HepG2 (cell line): ENCODE data around the gene CAD. TPM values are rescaled to one million over a fixed set of nuclear protein-coding genes. Genes with fewer than 3 reads are reported as not detected.

Experiments used
- ATAC-seq: fragments of 200-7000 bp; cut with Tn5 transposase; 3 replicates; pipeline ENCODE4 v1.9.1; 2020; ENCODE audit warnings: mild to moderate bottlenecking, moderate library complexity
- BruUV-seq: library from RNA; stranded (reverse); fragments of 400-500 nt; replicated peaks from 2 replicates; lab custom pipeline; 2021; lab: Mats Ljungman, UMichigan
- CTCF ChIA-PET: fragments of 300-600 bp; formaldehyde crosslinking; extraction: SDS; loops from one replicate; lab custom pipeline; 2021; ENCODE audit warnings: low total read pairs, inconsistent platforms, low intra/inter-chr PET ratio; lab: Yijun Ruan, JAX
- POLR2A ChIA-PET: fragments of 350-600 bp; sonication (Branson Sonifier 250); formaldehyde crosslinking; loops from one replicate; lab custom pipeline; 2020; ENCODE audit warnings: antibody characterized with exemption, inconsistent platforms; lab: Yijun Ruan, JAX
- DNase-seq: peaks from one replicate; pipeline ENCODE4 v3.0.0-alpha.2; 2015; ENCODE audit warnings: low spot score
- FAIRE-seq: peaks from 3 replicates; lab custom pipeline; 2011; peaks lifted over from hg19 to GRCh38; lab: Jason Lieb, UNC
- H2AFZ ChIP-seq: one replicate; pipeline ENCODE4 v1.6.1; 2011; ENCODE audit warnings: low read length, inconsistent platforms
- H3K27ac ChIP-seq: fragments of 300-600 bp; 3 replicates; pipeline ENCODE4 v1.8.0; 2011; ENCODE audit warnings: mixed run types, mild to moderate bottlenecking, mixed read lengths, low read length, inconsistent platforms; ENCODE audit not compliant: insufficient read depth; ENCODE audit errors: extremely low read length
- H3K27me3 ChIP-seq, 2 experiments: fragments of 200-600 bp in 1 of 2; 2 replicates in 1 of 2; 3 replicates in 1 of 2; pipeline versions ENCODE4 v1.6.0 to v1.8.0; 2011; ENCODE audit warnings: low read length in 2 of 2, mild to moderate bottlenecking in 2 of 2, moderate library complexity in 2 of 2, inconsistent platforms in 1 of 2; ENCODE audit not compliant: insufficient read depth in 2 of 2, control insufficient read depth in 1 of 2
- H3K36me3 ChIP-seq, 2 experiments: fragments of 200-600 bp in 1 of 2; replicated peaks in 1 of 2; 2 replicates in 1 of 2; 3 replicates in 1 of 2; pipeline versions ENCODE4 v1.5.1 to v1.8.0; 2011; ENCODE audit warnings: low read length in 2 of 2, inconsistent platforms in 1 of 2; ENCODE audit not compliant: insufficient read depth in 2 of 2, control insufficient read depth in 1 of 2
- H3K4me1 ChIP-seq: 2 replicates; pipeline ENCODE4 v1.5.1; 2012; ENCODE audit warnings: low read length, inconsistent platforms; ENCODE audit not compliant: insufficient read depth
- H3K4me2 ChIP-seq: 2 replicates; pipeline ENCODE4 v1.6.0; 2011; ENCODE audit warnings: low read depth, low read length, inconsistent platforms
- H3K4me3 ChIP-seq, 3 experiments: fragments of 200-600 bp in 1 of 3; sonication (generic), shearing (Covaris generic) in 1 of 3; replicated peaks in 1 of 3; 2 replicates each; pipeline ENCODE4 v1.5.1; 2011 to 2016; ENCODE audit warnings: low read length in 3 of 3, inconsistent platforms in 2 of 3, low read depth in 2 of 3, mild to moderate bottlenecking in 2 of 3, control low read depth in 1 of 3, mixed read lengths in 1 of 3; ENCODE audit not compliant: insufficient read depth in 1 of 3
- H3K79me2 ChIP-seq: one replicate; pipeline ENCODE4 v1.6.1; 2011; ENCODE audit warnings: low read length, inconsistent platforms; ENCODE audit not compliant: insufficient read depth
- H3K9ac ChIP-seq: 2 replicates; pipeline ENCODE4 v1.6.0; 2011; ENCODE audit warnings: mild to moderate bottlenecking, low read depth, low read length, inconsistent platforms; ENCODE audit not compliant: insufficient read depth
- H3K9me3 ChIP-seq: 2 replicates; pipeline ENCODE4 v1.5.1; 2012; ENCODE audit warnings: mild to moderate bottlenecking, low read length
- H4K20me1 ChIP-seq: 2 replicates; pipeline ENCODE4 v1.6.0; 2011; ENCODE audit warnings: inconsistent platforms, mild to moderate bottlenecking, low read length, moderate library complexity; ENCODE audit not compliant: insufficient read depth
- HMG20A ChIP-seq: IDR thresholded peaks from 2 replicates; pipeline ENCODE4 v1.6.1; 2016; ENCODE audit warnings: borderline replicate concordance
- HNRNPK ChIP-seq: fragments of 200-400 bp; formaldehyde crosslinking; IDR thresholded peaks from 2 replicates; pipeline ENCODE4 v1.6.1; 2018; ENCODE audit warnings: low read length, low read depth, moderate library complexity, mild to moderate bottlenecking; ENCODE audit not compliant: poor library complexity, severe bottlenecking
- MED8 ChIP-seq: sonication (generic); formaldehyde crosslinking; IDR thresholded peaks from 2 replicates; pipeline ENCODE4 v1.8.1; 2023; ENCODE audit warnings: mild to moderate bottlenecking, missing genetic modification reagents; ENCODE audit not compliant: insufficient replicate concordance
- RCOR2 ChIP-seq: IDR thresholded peaks from 2 replicates; pipeline ENCODE4 v1.6.1; 2016; ENCODE audit warnings: missing biosample characterization, missing genetic modification reagents
- SKIL ChIP-seq: sonication (generic); formaldehyde crosslinking; IDR thresholded peaks from 2 replicates; pipeline ENCODE4 v1.8.0; 2022; ENCODE audit warnings: missing genetic modification reagents, mild to moderate bottlenecking, moderate library complexity, borderline replicate concordance
- TARDBP ChIP-seq: sonication (generic); formaldehyde crosslinking; IDR thresholded peaks from 2 replicates; pipeline ENCODE4 v1.8.0; 2022; ENCODE audit warnings: mild to moderate bottlenecking, missing genetic modification reagents
- TBX2 ChIP-seq: sonication (generic); formaldehyde crosslinking; IDR thresholded peaks from 2 replicates; pipeline ENCODE4 v1.5.0; 2020; ENCODE audit warnings: missing genetic modification reagents, mild to moderate bottlenecking, borderline replicate concordance
- XBP1 ChIP-seq: sonication (generic); formaldehyde crosslinking; IDR thresholded peaks from 2 replicates; pipeline ENCODE4 v1.5.0; 2020; ENCODE audit warnings: missing genetic modification reagents
- YY1 ChIP-seq: IDR thresholded peaks from 2 replicates; pipeline ENCODE4 v1.6.1; 2011; ENCODE audit warnings: low read length, low read depth, moderate library complexity, mild to moderate bottlenecking; ENCODE audit not compliant: insufficient read depth, insufficient replicate concordance
- ZKSCAN5 ChIP-seq: sonication (generic); formaldehyde crosslinking; IDR thresholded peaks from 2 replicates; pipeline ENCODE4 v1.5.1; 2020; ENCODE audit warnings: mild to moderate bottlenecking, missing genetic modification reagents
- ZNF329 ChIP-seq: sonication (generic); formaldehyde crosslinking; IDR thresholded peaks from 2 replicates; pipeline ENCODE4 v1.9.0; 2021; ENCODE audit warnings: low read depth, mild to moderate bottlenecking, missing genetic modification reagents
- ZNF350 ChIP-seq: sonication (generic); formaldehyde crosslinking; IDR thresholded peaks from 2 replicates; pipeline ENCODE4 v1.4.0; 2020; ENCODE audit warnings: mild to moderate bottlenecking, low read depth, missing genetic modification reagents, borderline replicate concordance
- ZNF484 ChIP-seq: sonication (generic); formaldehyde crosslinking; IDR thresholded peaks from 2 replicates; pipeline ENCODE4 v1.5.1; 2020; ENCODE audit warnings: mild to moderate bottlenecking, low read depth, missing genetic modification reagents, borderline replicate concordance
- ZNF562 ChIP-seq: sonication (generic); formaldehyde crosslinking; IDR thresholded peaks from 2 replicates; pipeline ENCODE4 v1.8.0; 2022; ENCODE audit warnings: missing genetic modification reagents, borderline replicate concordance
- ZNF605 ChIP-seq: sonication (generic); formaldehyde crosslinking; IDR thresholded peaks from 2 replicates; pipeline ENCODE4 v1.8.0; 2022; ENCODE audit warnings: mild to moderate bottlenecking, missing genetic modification reagents
- WGBS: methylation state at CpG from one replicate; pipeline ENCODE4 v1.1.6; 2017; ENCODE audit warnings: low lambda C conversion rate; 5-methylcytosine and 5-hydroxymethylcytosine counted together
- in situ Hi-C: cut with HindIII; loops from 2 replicates; pipeline ENCODE4 v1.10.0; 2017; ENCODE audit warnings: low pct_unique_long_range_greater_than_20kb; ENCODE audit not compliant: extremely low pct_ligation_motif_present
- intact Hi-C: fragments of 100-400 bp; cut with micrococcal nuclease; formaldehyde crosslinking; loops from one replicate; pipeline ENCODE4 v1.10.0; 2022; ENCODE audit not compliant: unreplicated experiment
- polyA plus RNA-seq, 8 experiments: library from polyadenylated mRNA; depleted of rRNA in 3 of 8; stranded (reverse) in 7 of 8; unstranded in 1 of 8; fragments of >200 nt; fragmentation: Illumina TruSeq in 4 of 8; extraction: Trizol in 4 of 8; gene quantifications; 2 replicates each; pipeline versions ENCODE4 v1.2.1 to v1.2.3, GENCODE V29; 2011 to 2016; ENCODE audit warnings: low read depth in 4 of 8, missing spikeins in 1 of 8, mixed read lengths in 1 of 8; ENCODE audit not compliant: insufficient read depth in 1 of 8
- total RNA-seq, 5 experiments: library from RNA; depleted of rRNA; stranded (reverse); fragments of >200 nt; fragmentation: Illumina TruSeq; extraction: Trizol; gene quantifications; 2 replicates each; pipeline ENCODE4 v1.2.3, GENCODE V29; 2016; ENCODE audit warnings: low read depth in 1 of 5
- TF ChIP-seq, protein P1 (sequence below): sonication (generic); formaldehyde crosslinking; IDR thresholded peaks from 2 replicates; pipeline ENCODE4 v1.5.0; 2020; ENCODE audit warnings: missing genetic modification reagents, mild to moderate bottlenecking, borderline replicate concordance
- TF ChIP-seq, protein P2 (sequence below): sonication (generic); formaldehyde crosslinking; IDR thresholded peaks from 2 replicates; pipeline ENCODE4 v1.9.0; 2021; ENCODE audit warnings: missing genetic modification reagents, mild to moderate bottlenecking, borderline replicate concordance
- TF ChIP-seq, protein P3 (sequence below): fragments of 450-650 bp; IDR thresholded peaks from 2 replicates; pipeline ENCODE4 v1.6.1; 2016

The CAD gene
- total and polyA plus RNA-seq, 2 of the 13 experiments (the other 11 are each of a cell fraction or from before 2014, with no cell fraction given): 21.7 to 37.0 TPM

DNA sequence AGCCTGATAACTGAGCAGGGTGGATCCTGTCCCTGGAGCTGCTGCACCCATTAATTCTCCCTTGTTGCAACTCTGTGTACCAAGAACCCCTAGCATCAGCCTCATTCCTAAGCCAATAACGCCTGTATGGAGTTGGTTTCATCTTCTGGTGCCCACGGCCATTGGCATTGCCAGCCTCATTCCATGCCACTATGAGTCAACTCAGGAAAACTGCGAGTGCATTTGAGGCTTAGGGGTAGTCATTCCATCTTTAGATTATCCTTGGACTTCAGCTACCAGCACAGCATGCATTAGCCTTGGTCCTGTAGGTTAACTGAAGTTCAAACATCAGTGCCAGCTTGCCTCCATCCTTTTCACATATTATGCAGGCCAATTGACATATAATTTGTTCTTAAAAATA, 63.7 kb downstream of the CAD start:
- Histone ChIP-seq H3K4me3 (no peak overlapping the region), H3K9me3 (no peaks in the 10 kb centered on the region), H3K27ac (no peak overlapping the region), H3K4me2 (no peak overlapping the region), H4K20me1 (no peaks in the 10 kb centered on the region), H3K9ac (no peak overlapping the region), H2AFZ (no peak overlapping the region), H3K27me3 (peaks cover 0 to 24% of the 10 kb centered on the region in 2 experiments; a peak in 4 of 5 replicates), H3K4me1 (peaks cover 33% of the 10 kb centered on the region), H3K36me3 (no peaks in the 10 kb centered on the region), H3K79me2 (no peaks in the 10 kb centered on the region)
- CTCF ChIA-PET: interaction anchor here (0.6 to 3.5 kb wide), 4 partner anchors 16 to 182 kb away, joined by 3 to 29 read pairs (median 12); no protein-coding TSS in a partner anchor
- no TSS peak for BruUV-seq
- FAIRE-seq (no peak), DNase-seq (no peak), ATAC-seq (no peak)
- in situ Hi-C loops (loop anchor here (5.0 to 10.0 kb wide), 2 partner anchors 184 to 316 kb away; no protein-coding TSS in a partner anchor), intact Hi-C loops (loop anchor here (1.0 to 2.0 kb wide), 3 partner anchors 16 to 31 kb away; no protein-coding TSS in a partner anchor)
- TF ChIP-seq YY1 (no peak), SKIL (CRISPR knock-in tag) (no peak), TARDBP (CRISPR knock-in tag) (no peak), ZNF562 (CRISPR knock-in tag) (no peak), HMG20A (CRISPR knock-in tag) (no peak), XBP1 (CRISPR knock-in tag) (no peak), TBX2 (CRISPR knock-in tag) (no peak), ZKSCAN5 (CRISPR knock-in tag) (no peak), HNRNPK (no peak), ZNF329 (CRISPR knock-in tag) (no peak), ZNF605 (CRISPR knock-in tag) (no peak), ZNF484 (CRISPR knock-in tag) (no peak), ZNF350 (CRISPR knock-in tag) (no peak), RCOR2 (CRISPR knock-in tag) (no peak), MED8 (CRISPR knock-in tag) (no peak)
- TF ChIP-seq, protein P1, sequence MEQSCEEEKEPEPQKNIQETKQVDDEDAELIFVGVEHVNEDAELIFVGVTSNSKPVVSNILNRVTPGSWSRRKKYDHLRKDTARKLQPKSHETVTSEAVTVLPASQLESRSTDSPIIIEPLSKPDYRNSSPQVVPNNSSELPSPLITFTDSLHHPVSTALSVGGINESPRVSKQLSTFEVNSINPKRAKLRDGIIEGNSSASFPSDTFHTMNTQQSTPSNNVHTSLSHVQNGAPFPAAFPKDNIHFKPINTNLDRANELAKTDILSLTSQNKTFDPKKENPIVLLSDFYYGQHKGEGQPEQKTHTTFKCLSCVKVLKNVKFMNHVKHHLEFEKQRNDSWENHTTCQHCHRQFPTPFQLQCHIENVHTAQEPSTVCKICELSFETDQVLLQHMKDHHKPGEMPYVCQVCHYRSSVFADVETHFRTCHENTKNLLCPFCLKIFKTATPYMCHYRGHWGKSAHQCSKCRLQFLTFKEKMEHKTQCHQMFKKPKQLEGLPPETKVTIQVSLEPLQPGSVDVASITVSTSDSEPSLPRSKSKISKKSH: no peak
- TF ChIP-seq, protein P2, sequence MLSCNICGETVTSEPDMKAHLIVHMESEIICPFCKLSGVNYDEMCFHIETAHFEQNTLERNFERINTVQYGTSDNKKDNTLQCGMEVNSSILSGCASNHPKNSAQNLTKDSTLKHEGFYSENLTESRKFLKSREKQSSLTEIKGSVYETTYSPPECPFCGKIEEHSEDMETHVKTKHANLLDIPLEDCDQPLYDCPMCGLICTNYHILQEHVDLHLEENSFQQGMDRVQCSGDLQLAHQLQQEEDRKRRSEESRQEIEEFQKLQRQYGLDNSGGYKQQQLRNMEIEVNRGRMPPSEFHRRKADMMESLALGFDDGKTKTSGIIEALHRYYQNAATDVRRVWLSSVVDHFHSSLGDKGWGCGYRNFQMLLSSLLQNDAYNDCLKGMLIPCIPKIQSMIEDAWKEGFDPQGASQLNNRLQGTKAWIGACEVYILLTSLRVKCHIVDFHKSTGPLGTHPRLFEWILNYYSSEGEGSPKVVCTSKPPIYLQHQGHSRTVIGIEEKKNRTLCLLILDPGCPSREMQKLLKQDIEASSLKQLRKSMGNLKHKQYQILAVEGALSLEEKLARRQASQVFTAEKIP: no peak
- TF ChIP-seq, protein P3, sequence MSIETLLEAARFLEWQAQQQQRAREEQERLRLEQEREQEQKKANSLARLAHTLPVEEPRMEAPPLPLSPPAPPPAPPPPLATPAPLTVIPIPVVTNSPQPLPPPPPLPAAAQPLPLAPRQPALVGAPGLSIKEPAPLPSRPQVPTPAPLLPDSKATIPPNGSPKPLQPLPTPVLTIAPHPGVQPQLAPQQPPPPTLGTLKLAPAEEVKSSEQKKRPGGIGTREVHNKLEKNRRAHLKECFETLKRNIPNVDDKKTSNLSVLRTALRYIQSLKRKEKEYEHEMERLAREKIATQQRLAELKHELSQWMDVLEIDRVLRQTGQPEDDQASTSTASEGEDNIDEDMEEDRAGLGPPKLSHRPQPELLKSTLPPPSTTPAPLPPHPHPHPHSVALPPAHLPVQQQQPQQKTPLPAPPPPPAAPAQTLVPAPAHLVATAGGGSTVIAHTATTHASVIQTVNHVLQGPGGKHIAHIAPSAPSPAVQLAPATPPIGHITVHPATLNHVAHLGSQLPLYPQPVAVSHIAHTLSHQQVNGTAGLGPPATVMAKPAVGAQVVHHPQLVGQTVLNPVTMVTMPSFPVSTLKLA: no peak
- POLR2A ChIA-PET: interaction anchor here (1.6 kb wide), 1 partner anchor 42 kb away, joined by 3 read pairs; the partner anchor contains the start of gene MPV17
- WGBS: 6% methylated on average over 3 of the region's 3 CpGs
